CD4-positive, alpha-beta T cell treated with Interleukin-17A for 4 hours (primary cell): ENCODE measurements around the gene LIN7A.
"Not testable (repeated sequence)": the region's sequence is repeated elsewhere in the genome, so short reads cannot be mapped to it uniquely, and the experiment has no call there.

ENCODE experiments used
- DNase-seq: peaks from one replicate; pipeline ENCODE4 v3.0.0-alpha.2; 2020; ENCODE audit warnings: mixed read lengths

The LIN7A gene

DNA sequence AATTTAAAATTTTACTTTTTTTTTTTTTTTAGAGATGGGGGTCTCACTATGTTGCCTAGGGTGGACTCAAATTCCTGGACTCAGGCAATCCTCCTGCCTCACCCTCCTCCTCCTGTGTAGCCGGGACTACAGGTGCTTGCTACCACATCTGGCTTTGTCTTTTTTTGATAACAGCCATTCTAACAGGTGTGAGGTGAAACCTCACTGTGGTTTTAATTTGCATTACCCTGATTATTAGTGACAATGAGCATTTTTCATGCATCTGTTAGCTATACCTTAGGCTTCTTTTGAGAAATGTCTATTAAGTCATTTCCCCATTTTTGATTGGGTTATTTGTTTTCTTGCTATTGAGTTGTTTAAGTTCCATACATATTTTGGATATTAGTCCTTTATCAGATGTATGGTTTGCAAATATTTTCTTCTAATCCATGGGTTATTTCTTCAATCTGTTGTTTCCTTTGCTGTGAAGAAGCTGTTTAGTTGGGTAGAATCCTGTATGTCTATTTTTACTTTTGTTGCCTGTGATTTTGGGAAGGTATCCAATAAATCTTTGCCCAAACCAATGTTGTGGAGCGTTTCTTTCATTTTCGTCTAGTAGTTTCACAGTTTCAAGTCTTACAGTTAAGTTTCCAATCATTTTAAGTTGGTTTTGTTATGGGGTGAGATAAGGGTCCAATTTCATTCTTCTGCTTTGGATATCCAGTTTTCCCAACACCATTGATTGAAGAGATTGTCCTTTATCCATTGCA lies 134.9 kb downstream of the LIN7A start:
- DNase-seq, result no peak

DNA sequence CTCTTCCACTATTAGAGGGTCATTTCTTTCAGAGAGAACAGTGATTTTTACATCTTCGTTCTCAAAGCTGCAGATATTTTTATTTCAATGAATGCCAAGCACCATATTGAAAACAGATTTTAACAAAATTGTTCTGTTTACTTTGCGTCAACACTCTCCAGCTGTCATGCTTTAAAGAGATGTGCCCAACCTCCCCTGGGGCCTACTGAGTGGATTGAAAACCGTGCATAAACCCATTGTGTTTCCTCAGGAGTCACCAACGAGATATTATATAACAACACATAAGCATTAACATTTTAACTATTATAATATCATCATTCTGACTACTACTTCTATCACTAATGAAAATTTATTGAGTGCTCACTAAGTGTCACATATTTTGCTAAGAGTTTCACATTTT lies 139.5 kb downstream of the LIN7A start:
- DNase-seq, result no peak

DNA sequence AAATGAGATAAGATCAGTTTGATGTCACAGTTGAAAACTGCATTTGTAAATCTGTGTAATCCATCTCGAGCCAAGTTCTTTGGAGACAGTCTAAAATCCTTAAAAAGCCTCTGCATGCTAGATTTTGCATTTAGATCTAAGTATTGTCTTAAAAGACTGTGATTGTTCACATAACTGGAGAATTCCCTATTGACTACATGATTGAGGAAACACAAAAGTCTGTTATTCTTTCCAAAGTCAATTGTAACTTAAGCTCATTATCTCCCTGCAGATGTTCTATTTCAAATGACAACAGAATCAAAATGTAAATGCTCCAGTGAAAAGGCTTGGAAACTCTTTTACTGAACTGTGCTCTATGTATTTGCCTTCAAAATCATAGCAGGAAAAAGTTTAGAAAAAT lies 143.2 kb downstream of the LIN7A start:
- no peak for DNase-seq

DNA sequence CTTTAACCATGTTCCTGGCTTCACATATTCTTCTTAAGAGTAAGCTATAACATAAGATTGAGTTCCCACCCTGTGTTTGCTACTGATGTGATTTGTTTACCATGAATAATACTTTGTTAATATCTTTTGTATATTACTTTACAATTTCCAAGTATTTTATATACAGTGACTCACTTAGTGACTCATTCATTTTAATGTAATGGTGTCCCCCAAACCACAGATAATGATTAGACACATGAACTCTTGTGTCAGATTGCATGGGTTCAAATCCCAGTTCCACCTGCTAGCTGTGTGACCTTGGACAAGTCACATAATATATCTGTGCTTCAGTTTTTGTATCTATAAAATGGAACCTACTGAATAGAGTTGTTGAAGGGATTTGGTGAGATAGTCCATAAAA lies 144.9 kb downstream of the LIN7A start:
- no peak for DNase-seq

DNA sequence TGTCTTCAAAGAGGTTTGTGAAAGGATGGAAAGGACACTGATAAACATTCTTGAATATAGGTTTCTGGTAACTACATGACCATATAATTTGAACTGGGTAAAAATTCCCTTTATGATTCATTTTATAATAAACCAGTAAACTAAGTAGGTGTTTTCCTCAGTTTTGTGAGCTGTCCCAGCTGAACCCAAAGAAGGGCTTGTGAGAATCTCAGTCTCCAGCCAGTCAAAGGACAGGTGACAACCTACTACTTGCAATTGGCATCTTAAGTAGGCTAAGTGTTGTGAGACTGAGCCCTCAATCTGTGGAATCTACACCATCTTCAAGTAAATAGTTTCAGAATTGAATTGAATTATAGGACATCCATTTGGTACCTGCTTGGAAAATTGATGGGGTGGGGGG lies 145.9 kb downstream of the LIN7A start:
- DNase-seq, result no peak

DNA sequence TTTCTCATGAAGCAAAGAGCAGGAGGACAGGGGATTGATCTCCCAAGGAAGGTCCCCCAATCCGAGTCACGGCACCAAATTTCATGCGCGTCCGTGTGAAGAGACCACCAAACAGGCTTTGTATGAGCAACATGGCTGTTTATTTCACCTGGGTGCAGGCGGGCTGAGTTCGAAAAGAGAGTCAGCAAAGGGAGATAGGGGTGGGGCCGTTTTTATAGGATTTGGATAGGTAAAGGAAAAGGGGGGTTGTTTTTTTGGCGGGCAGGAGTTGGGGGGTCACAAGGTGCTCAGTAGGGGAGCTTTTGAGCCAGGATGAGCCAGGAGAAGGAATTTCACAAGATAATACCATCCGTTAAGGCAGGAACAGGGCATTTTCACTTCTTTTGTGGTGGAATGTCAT lies 149.3 kb downstream of the LIN7A start:
- not testable (repeated sequence) for DNase-seq

DNA sequence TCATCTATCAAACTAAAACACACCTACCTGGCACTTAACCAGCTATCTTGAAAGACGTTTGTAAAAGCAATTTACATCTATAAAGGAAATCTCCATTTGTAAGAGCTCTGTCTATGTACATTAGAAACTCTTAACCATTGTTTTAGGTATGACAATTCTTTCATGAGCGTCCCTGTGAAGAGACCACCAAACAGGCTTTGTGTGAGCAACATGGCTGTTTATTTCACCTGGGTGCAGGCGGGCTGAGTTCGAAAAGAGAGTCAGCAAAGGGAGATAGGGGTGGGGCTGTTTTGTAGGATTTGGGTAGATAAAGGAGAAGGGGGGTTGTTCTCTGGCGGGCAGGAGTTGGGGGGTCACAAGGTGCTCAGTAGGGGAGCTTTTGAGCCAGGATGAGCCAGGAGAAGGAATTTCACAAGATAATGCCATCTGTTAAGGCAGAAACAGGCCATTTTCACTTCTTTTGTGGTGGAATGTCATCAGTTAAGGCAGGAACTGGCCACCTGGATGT lies 154.7 kb downstream of the LIN7A start:
- not testable (repeated sequence) for DNase-seq

DNA sequence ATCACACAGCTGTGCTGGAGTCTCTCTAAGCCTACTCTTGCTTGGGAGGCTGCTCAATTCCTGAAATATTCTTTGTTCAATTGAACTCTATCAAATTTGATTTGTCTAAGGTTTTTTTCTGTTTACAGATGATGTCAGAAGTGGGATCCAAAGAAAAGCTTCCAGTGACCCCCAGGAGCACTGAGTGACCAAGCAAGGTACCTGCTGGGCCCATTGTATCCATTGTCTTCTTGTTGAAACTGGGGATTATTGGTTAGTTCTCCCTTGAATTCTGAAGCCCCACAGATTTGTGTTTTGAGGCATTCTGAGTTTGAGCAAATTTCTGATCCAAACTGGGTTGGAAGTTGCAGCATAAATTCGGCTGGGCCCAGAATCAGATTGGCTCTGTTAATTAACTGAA lies 156.4 kb downstream of the LIN7A start:
- no peak for DNase-seq

DNA sequence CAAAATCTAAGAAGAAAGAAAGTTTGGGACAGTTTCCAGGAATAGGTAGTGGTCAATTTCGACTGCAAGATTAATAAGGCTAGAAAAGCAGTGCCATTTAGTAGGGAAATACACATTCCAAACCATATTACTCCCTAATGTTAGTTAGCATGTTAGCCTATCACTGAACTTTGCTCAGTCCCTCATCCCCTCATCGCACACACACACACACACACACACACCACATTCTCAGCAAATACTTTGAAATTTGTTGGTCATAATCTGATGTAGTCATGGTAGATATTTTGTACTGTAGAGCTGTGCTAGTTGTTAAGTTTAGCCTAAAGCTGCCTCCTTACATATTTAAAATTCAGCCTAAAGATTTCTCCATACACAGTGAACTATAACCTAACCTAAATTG lies 157.0 kb downstream of the LIN7A start:
- no peak for DNase-seq

DNA sequence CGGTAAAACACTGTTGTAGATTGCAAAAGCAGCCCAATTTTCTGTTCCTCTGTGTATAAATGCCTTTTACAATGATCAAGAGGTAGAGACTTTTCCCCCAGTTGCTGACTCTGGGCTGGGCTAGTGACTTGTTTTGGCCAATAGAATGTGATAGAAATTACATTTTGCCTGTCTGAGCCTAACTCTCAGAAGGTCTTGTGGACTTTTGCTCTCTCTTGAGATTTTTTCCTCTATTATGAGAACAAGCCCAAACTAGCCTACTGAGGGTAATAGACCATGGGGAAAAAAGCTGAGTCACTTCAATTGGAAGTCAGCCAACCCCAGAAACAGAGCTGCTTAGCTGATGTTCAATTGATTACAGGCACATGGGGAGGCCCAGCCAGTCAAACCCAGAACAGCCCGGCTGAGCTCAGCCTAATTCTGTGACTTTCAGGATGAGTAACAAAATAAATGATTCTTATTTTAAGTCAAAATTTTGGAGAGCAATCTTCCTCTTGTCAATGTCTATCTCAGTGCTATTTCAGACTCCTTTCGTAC lies 159.7 kb downstream of the LIN7A start:
- no peak for DNase-seq

DNA sequence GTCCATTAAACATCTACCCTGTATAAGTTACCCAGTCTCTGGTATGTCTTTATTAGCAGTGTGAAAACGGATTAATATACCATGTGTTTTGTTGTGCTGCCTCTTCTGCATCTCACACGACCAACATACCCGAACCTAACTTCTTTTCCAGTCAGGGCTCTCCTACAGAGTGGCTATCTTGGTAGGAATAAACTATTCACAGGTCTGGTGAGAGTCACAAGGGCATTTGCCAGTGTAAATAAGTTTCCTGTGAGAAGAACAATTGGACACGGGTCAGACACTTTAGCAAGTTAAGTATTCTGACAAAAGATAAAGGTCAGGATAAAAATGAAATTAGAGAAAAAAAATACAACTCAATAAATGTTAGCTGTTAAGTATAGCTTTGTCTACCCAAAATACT lies 160.1 kb downstream of the LIN7A start:
- DNase-seq, result no peak

DNA sequence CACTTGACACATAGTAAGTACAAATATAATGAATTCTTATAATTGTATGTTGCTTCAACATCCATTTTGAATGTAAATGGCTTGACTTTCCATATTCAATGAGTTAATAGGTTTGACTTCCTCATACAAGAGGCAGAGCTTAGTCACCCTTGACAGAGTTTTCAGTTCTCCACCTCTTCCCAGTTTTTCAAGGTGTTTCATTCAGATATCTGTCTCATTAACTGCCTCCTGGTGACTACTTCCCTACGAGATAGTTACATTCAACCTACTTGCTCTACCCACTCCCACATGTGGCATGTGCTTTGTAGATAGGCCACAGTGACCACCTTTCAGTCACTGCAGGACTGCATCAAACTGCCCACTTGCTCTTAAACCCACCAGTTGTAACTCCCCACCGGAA lies 161.0 kb downstream of the LIN7A start:
- no peak for DNase-seq

DNA sequence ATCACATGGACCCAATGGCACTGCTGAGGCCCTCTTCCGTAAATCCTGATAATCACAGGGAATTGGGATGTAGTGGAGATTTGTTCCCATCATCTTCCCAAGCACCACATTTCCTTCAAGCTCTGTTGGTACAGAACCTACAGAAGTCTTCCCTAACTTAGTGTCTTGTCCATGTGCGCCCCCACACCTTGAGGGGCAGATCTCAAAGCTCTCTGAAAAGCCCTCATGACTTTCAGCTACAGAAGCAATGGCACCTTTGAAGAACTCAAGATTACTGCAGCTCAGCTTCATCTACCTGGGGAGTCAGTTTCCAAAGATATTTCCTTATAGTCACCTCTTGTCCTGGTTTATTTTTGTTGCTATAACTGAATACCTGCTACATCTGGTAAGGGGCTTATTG lies 166.8 kb downstream of the LIN7A start:
- DNase-seq, result no peak

DNA sequence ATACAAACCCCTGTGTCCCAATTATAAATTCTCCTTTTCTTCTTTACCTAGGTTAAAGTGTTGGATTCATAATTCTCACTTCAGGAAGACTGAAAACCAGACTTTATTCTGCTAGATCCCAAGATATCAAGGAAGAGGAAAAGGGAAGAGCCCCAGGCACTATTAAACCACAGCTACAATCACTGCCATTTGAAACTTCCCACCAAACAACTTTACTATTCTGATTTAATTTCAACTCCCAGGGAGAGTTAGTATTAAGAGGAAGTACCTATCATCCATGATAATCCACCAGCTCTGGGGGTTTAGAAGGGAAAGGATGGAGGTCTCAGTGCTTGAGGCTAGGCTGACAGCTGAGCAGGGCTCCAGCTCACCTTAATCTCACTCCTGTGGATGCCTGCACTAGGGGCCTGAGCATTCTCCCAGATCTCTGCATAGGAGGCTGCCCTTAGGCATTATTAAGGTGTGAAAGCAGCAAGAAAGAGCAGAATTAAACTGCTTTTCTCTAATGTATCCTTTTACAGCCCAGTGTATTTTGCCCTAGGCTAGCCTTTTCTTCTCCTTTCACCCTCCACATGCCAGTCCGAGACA lies 168.1 kb downstream of the LIN7A start:
- no peak for DNase-seq

DNA sequence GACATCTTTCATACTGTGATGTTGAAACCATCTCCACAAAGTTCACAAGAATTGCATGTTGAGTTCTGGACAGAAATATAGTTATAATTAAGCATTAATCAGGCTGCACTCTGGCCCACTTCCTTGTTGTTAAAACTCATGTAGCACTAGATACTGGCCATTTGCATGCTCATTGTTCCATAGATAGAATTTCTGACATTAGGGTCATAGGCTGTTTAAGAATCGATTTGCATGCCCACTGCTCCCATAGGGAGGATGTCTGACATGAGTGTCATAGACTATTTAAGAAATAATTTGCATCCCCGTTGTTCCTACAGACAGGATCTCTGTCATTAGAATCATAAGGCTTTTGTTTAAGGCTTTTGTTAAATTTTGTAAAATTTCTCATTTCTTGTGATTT lies 170.8 kb downstream of the LIN7A start:
- DNase-seq, result no peak

DNA sequence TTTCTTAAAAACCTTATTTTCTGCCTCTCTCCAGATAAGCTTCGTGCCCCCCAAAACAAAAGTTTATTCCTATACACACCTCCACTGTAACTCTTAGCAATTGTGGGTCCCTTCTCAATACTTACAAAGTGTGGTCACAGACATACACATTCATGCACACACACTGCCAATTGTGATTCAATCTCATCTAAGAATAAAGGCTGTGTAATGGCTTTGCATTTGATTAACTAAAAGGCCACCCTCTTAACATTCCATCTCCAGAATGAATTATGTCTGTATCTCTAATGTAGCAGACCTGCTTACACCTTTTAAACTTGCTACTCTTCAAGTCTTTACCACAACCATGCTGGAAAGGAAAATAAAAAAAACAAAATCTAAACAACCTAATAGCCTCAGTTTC lies 171.5 kb downstream of the LIN7A start:
- DNase-seq, result no peak

DNA sequence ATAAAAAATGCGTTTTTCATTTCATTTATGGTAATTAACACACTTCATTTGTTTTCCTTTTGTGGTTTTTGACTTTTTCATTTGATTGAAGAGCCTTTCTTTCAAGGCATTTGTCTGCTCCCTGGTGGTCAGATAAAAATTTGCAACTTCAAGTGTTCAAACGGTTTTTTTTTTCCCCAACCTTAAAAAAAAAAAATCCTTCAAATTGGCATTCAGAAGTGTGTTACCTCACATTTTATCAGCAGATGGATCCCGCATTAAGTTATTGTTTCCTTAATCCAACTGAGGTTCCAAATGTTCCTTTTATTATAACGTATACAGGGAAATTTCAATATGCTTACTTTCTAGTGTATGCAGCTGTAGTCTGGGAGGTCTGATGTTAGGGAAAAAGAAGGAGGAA lies 173.9 kb downstream of the LIN7A start:
- no peak for DNase-seq

DNA sequence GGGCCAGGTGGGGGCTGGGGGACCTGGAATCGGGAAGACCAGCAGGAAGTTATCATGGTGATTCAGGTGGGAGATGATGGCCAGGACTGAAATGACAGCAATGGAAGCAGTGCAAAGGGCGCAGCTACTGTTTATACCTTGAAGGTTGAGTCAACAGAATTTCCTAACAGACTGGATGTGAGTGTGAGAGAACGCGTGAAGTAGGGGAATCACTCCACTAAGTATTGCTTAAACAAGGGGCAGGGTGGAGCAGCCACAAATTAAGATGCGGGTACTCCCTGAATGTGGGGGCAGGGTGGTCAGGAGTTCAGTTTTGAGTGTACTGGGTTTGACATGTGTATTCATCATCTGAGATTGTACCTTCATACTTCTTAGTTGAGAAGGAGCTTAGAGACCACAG lies 175.9 kb downstream of the LIN7A start:
- no peak for DNase-seq

DNA sequence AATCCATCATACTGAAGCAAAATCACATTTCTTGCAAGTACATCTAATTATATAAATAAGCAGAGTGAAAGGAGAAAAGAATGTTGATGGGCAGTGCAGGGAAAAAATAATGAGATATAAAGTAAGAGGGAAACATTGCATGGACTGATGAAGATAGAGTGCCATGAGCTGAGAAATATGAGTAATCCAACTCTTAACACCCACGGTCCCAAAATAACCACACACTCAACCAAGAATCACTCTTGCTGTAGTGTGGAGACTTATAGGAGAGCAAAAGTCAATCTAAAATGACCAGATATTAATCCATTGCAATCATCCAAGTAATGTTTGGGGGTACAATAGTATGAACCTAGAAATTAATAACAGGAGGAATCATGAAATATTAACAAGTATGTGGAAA lies 180.9 kb downstream of the LIN7A start:
- no peak for DNase-seq

DNA sequence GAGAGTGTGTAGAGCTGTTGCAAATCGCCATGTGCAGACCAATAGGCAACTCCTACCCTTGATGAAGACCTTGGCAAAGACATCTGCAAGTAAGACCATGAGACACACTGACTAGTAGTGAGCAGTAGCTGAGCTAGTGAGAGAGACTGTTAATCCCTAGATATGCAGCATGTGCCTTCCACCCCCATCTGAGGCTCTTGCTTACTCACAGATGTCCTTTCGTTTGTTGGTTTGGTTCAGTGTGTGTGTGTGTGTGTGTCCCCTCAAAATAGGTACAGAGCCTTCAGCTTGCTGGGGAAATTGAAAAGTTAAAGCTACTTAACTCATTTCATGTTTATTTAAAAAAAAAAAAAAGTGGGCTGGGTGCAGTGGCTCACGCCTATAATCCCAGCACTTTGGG lies 183.5 kb downstream of the LIN7A start:
- DNase-seq, result no peak

DNA sequence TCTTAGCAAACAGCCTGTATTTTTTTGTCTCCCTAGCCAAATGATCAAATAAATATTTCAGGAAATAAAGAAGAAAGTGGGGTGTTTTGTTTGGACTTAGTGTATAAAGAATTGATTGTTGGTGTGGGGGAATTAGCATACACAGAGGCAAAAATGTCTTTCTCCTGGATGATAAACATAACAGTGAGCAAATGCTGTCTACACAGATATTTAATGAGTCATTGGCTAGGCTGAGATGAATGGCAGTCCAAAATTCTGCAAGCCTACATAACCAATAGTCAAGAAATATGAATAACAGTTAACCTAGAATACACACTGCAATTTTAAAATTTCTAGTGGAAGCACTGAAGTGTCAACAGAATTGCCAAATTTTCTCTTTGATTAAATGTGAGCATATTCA lies 185.3 kb downstream of the LIN7A start:
- DNase-seq, result no peak

DNA sequence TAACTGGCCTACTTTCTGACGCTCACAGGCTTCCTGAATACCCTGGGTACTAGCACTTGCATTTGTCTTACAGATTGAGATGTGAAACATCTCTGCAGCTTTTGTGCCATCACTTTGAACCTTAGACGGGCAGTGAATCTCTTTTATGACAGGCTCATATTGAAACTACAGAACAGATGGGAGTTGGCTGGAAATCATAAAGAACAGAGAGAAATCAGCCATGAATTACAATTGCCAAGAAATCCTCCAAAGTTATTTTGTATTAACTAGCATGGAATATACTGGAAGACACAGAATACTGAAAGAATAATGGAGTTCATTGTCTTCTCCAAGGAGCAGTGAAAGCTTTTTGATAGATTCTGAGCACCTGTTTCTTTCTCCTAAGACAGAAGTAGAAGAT lies 188.3 kb downstream of the LIN7A start:
- DNase-seq, result no peak

DNA sequence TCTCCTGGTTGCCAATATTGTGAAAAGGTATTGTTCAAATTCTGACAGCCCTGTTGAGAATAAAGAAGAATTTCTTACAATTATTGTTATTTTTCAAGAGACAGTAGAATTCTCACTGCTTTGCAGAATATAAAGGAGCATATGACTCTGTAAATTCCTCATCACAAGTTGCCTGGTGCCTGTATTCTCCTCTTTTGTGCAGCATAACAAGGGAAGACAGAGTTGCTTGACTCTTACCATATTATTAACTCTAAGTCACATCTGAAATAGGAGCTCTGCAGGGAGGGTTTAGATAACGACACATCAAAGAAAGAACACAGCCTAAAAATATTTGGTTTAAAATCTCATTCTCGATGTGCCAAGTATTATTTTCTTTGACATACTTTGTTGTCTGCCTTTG lies 189.9 kb downstream of the LIN7A start:
- DNase-seq, result no peak

DNA sequence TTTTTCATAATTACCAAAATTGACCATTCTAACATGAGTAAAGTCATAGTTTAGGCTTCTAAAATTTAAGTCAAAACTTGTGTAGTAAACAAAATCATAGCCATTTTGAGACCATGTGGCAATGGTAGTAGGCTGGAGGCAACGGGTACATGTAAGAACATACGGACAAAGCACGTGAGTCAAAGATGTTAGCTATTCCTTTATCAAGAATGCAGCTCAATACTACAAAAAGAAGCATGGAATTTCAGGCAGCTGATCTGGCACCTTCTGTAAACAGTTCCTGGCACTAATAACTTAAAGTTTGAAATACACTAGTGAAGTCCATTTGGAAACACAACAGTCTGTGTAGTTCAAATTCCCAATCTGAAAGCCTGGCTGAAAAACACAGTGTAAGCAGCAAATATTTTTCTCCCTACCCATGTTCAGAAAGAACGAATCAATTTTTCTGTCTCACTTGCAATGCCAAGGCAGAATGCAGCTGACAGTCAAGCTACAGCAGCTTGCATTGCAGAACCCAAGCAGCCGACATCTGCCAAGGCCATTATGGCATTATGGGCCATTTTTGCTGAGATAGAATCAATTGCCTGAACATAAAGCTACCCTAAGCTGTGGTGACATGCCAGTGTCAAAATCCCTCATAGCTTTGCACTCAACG lies 191.8 kb downstream of the LIN7A start:
- no peak for DNase-seq
